ENCODE measurements around the gene OR52K2. TPM values are rescaled to one million over a fixed set of nuclear protein-coding genes. Genes with fewer than 3 reads are reported as not detected.

The OR52K2 gene
- total RNA-seq, 1 donor from 2014 or later, result not detected

- H3K27me3 Mint-ChIP-seq (ENCODE audit: unreplicated experiment), result peaks cover 8% of the 10 kb centered on the region
- no peak for DNase-seq (ENCODE audit: extremely low spot score, unreplicated experiment)
- H3K4me1 Mint-ChIP-seq (ENCODE audit: unreplicated experiment), result peaks cover 2% of the 10 kb centered on the region
- TF ChIP-seq CTCF (IDR thresholded peaks at IDR 0.05), result no peak
- H3K9me3 Mint-ChIP-seq (ENCODE audit: unreplicated experiment), result peaks cover 17% of the 10 kb centered on the region
- H3K4me3 Mint-ChIP-seq (ENCODE audit: unreplicated experiment), result no peak overlapping the region
- H3K27ac Mint-ChIP-seq (ENCODE audit: unreplicated experiment), result no peak overlapping the region
- H3K36me3 Mint-ChIP-seq (ENCODE audit: unreplicated experiment), result peaks cover 4% of the 10 kb centered on the region
Measured at GRCh38 chr11:4465407-4465806, 16.3 kb downstream of the OR52K2 start.

GRCh38 chr11:4466131-4466870 is 17.2 kb downstream of the OR52K2 start:
- Mint-ChIP-seq H3K27me3 (ENCODE audit: unreplicated experiment) (peaks cover 9% of the 10 kb centered on the region), H3K36me3 (ENCODE audit: unreplicated experiment) (peaks cover 4% of the 10 kb centered on the region), H3K4me3 (ENCODE audit: unreplicated experiment) (no peak overlapping the region), H3K4me1 (ENCODE audit: unreplicated experiment) (peaks cover 2% of the 10 kb centered on the region), H3K27ac (ENCODE audit: unreplicated experiment) (no peak overlapping the region), H3K9me3 (ENCODE audit: unreplicated experiment) (peaks cover 17% of the 10 kb centered on the region)
- DNase-seq (ENCODE audit: extremely low spot score, unreplicated experiment), result no peak
- no peak for TF ChIP-seq CTCF (IDR thresholded peaks at IDR 0.05)

GRCh38 chr11:4466871-4467442 is 17.9 kb downstream of the OR52K2 start:
- peaks cover 14% of the 10 kb centered on the region for H3K9me3 Mint-ChIP-seq (ENCODE audit: unreplicated experiment)
- peaks cover 2% of the 10 kb centered on the region for H3K4me1 Mint-ChIP-seq (ENCODE audit: unreplicated experiment)
- H3K36me3 Mint-ChIP-seq (ENCODE audit: unreplicated experiment), result peaks cover 4% of the 10 kb centered on the region
- H3K27me3 Mint-ChIP-seq (ENCODE audit: unreplicated experiment), result peaks cover 9% of the 10 kb centered on the region
- DNase-seq (ENCODE audit: extremely low spot score, unreplicated experiment), result no peak
- no peak for TF ChIP-seq CTCF (IDR thresholded peaks at IDR 0.05)
- no peak overlapping the region for H3K27ac Mint-ChIP-seq (ENCODE audit: unreplicated experiment)
- H3K4me3 Mint-ChIP-seq (ENCODE audit: unreplicated experiment), result no peak overlapping the region

GRCh38 chr11:4467811-4468606 is 18.9 kb downstream of the OR52K2 start:
- H3K9me3 Mint-ChIP-seq (ENCODE audit: unreplicated experiment), result peaks cover 13% of the 10 kb centered on the region
- H3K36me3 Mint-ChIP-seq (ENCODE audit: unreplicated experiment), result peaks cover 4% of the 10 kb centered on the region
- no peak for DNase-seq (ENCODE audit: extremely low spot score, unreplicated experiment)
- H3K4me1 Mint-ChIP-seq (ENCODE audit: unreplicated experiment), result peaks cover 2% of the 10 kb centered on the region
- TF ChIP-seq CTCF (IDR thresholded peaks at IDR 0.05), result no peak
- H3K4me3 Mint-ChIP-seq (ENCODE audit: unreplicated experiment), result no peak overlapping the region
- H3K27ac Mint-ChIP-seq (ENCODE audit: unreplicated experiment), result no peak overlapping the region
- peaks cover 9% of the 10 kb centered on the region for H3K27me3 Mint-ChIP-seq (ENCODE audit: unreplicated experiment)

GRCh38 chr11:4479644-4480043 is 30.5 kb downstream of the OR52K2 start:
- no peak overlapping the region for H3K27ac Mint-ChIP-seq (ENCODE audit: unreplicated experiment)
- peaks cover 2% of the 10 kb centered on the region for H3K4me1 Mint-ChIP-seq (ENCODE audit: unreplicated experiment)
- H3K36me3 Mint-ChIP-seq (ENCODE audit: unreplicated experiment), result no peaks in the 10 kb centered on the region
- H3K9me3 Mint-ChIP-seq (ENCODE audit: unreplicated experiment), result no peaks in the 10 kb centered on the region
- H3K4me3 Mint-ChIP-seq (ENCODE audit: unreplicated experiment), result no peak overlapping the region
- H3K27me3 Mint-ChIP-seq (ENCODE audit: unreplicated experiment), result peaks cover 8% of the 10 kb centered on the region
- TF ChIP-seq CTCF (IDR thresholded peaks at IDR 0.05), result no peak
- no peak for DNase-seq (ENCODE audit: extremely low spot score, unreplicated experiment)
